DND-41 (cell line): ENCODE data around the gene SLC22A7.

Experiments
- ATAC-seq: fragments of 200-7000 bp; cut with Tn5 transposase; 3 replicates; pipeline ENCODE4 v1.9.1; 2021; ENCODE audit warnings: low read depth; ENCODE audit not compliant: insufficient read depth
- DNase-seq: peaks from one replicate; pipeline ENCODE4 v3.0.0-alpha.2; 2020
- H2AFZ ChIP-seq: 2 replicates; pipeline ENCODE4 v1.6.0; 2012; ENCODE audit warnings: low read depth, low read length
- H3K27ac ChIP-seq: 2 replicates; pipeline ENCODE4 v1.5.1; 2012; ENCODE audit warnings: low read length, inconsistent platforms
- H3K27me3 ChIP-seq: fragments of 200-600 bp; sonication (generic); 2 replicates; pipeline ENCODE4 v1.6.0; 2012; ENCODE audit warnings: low read length, mild to moderate bottlenecking, inconsistent platforms; ENCODE audit not compliant: insufficient read depth, poor library complexity
- H3K36me3 ChIP-seq: 2 replicates; pipeline ENCODE4 v1.5.1; 2012; ENCODE audit warnings: low read length, inconsistent platforms; ENCODE audit not compliant: insufficient read depth
- H3K4me1 ChIP-seq: 2 replicates; pipeline ENCODE4 v1.5.1; 2012; ENCODE audit warnings: mild to moderate bottlenecking, low read length; ENCODE audit not compliant: insufficient read depth
- H3K4me2 ChIP-seq: 2 replicates; pipeline ENCODE4 v1.6.0; 2012; ENCODE audit warnings: mild to moderate bottlenecking, moderate library complexity, low read length, inconsistent platforms; ENCODE audit not compliant: insufficient read depth
- H3K4me3 ChIP-seq, 2 experiments: fragments of 200-600 bp in 1 of 2; shearing (Covaris generic) in 1 of 2; 2 replicates each; pipeline ENCODE4 v1.5.1; 2012 to 2016; ENCODE audit warnings: inconsistent platforms in 2 of 2, low read length in 2 of 2, mild to moderate bottlenecking in 2 of 2, low read depth in 1 of 2, moderate library complexity in 1 of 2
- H3K79me2 ChIP-seq: 2 replicates; pipeline ENCODE4 v1.6.0; 2012; ENCODE audit warnings: low read length, inconsistent platforms; ENCODE audit not compliant: insufficient read depth
- H3K9ac ChIP-seq: 2 replicates; pipeline ENCODE4 v1.6.0; 2012; ENCODE audit warnings: low read depth, mild to moderate bottlenecking, inconsistent platforms, low read length, moderate library complexity
- H3K9me3 ChIP-seq: 2 replicates; pipeline ENCODE4 v1.5.1; 2012; ENCODE audit warnings: low read length, moderate library complexity, mild to moderate bottlenecking, inconsistent platforms; ENCODE audit not compliant: insufficient read depth, severe bottlenecking
- H4K20me1 ChIP-seq: 2 replicates; pipeline ENCODE4 v1.6.0; 2012; ENCODE audit warnings: low read length; ENCODE audit not compliant: insufficient read depth
- CTCF ChIP-seq: IDR thresholded peaks from 2 replicates; pipeline ENCODE4 v1.5.1; 2012; ENCODE audit warnings: borderline replicate concordance, low read length, moderate library complexity, mild to moderate bottlenecking; ENCODE audit not compliant: poor library complexity, severe bottlenecking; ENCODE audit errors: extremely low read depth
- EZH2 ChIP-seq: IDR thresholded peaks from 3 replicates; pipeline ENCODE4 v1.6.1; 2012; ENCODE audit warnings: borderline replicate concordance, low read depth, mild to moderate bottlenecking, moderate library complexity, low read length, inconsistent platforms; ENCODE audit not compliant: severe bottlenecking

Gene SLC22A7

DNA sequence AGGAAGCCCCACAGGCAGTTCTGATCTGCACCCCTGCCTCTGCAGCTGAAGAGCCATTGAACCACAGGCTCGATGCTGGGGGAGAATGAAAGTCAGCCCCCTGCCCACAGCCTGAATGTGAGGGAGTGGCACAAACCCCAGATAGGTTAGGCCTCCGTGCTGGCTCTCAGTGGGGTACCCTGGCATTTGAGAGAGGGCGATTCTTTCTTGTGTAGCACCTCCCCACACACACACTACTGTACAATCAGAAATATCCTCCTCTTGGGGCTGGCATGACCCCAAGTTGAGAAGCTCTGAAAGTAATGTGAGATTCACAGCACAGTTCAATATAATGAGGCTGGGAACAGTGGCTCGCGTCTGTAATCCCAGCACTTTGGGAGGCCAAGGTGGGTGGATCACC is 36.9 kb upstream of the SLC22A7 start:
- Histone ChIP-seq H3K79me2 (no peaks in the 10 kb centered on the region), H3K27me3 (peaks cover 16% of the 10 kb centered on the region), H3K9me3 (no peaks in the 10 kb centered on the region), H3K9ac (no peak overlapping the region), H3K27ac (no peak overlapping the region), H4K20me1 (no peaks in the 10 kb centered on the region), H3K36me3 (no peaks in the 10 kb centered on the region), H3K4me1 (no peaks in the 10 kb centered on the region), H3K4me2 (no peak overlapping the region), H3K4me3 (no peak overlapping the region), H2AFZ (no peak overlapping the region)
- ATAC-seq, result no peak
- DNase-seq, result no peak
- TF ChIP-seq CTCF (no peak), EZH2 (no peak)

DNA sequence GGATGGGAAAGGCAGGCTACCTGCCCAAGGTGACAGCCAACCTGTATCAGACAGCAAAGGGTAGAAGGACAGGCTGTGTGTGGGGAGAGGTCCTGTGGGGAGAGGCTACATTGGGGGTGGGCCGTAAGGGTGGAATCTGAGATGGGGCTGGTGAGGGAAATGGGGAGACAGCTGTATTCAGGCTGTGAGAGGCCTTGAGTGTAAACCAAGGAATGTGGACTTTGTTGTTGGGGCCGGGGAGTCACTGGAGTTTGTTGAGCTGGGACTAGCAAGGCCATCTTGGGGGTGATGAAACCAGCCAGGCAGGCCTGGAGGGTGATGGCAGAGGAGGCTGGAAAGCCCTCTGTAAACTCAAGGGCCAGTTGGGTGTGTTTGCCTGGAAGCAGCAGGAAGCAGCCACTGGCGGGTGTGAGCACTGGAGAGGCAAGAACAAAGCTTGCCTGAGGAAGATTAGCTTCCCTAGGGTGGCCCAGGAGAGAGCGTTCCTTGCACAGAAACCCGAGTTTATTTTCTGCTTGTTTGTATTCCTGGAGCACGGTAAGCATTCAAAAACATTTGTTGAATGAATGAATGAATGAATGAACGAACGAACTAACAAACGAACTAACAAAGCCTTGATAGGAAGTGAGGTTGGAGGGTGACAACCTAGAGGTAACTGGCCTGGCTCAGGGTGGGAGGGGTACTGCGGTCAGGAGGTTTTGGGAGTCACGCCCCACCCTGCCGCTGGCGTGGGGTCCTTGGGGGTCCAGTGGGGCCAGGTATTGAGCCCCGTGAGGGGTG is 35.9 kb upstream of the SLC22A7 start:
- Histone ChIP-seq H2AFZ (no peak overlapping the region), H3K9ac (no peak overlapping the region), H3K79me2 (no peaks in the 10 kb centered on the region), H3K4me3 (no peak overlapping the region), H4K20me1 (no peaks in the 10 kb centered on the region), H3K27me3 (peaks cover 13% of the 10 kb centered on the region), H3K27ac (no peak overlapping the region), H3K4me1 (no peaks in the 10 kb centered on the region), H3K36me3 (no peaks in the 10 kb centered on the region), H3K4me2 (no peak overlapping the region), H3K9me3 (no peaks in the 10 kb centered on the region)
- TF ChIP-seq EZH2, result no peak
- TF ChIP-seq CTCF, result no peak
- ATAC-seq (no peak), DNase-seq (no peak)

- H3K9ac ChIP-seq, result no peak overlapping the region
- ATAC-seq (no peak), DNase-seq (no peak)
- H3K36me3 ChIP-seq, result no peaks in the 10 kb centered on the region
- no peaks in the 10 kb centered on the region for H4K20me1 ChIP-seq
- no peak for TF ChIP-seq CTCF
- TF ChIP-seq EZH2, result no peak
- peaks cover 15% of the 10 kb centered on the region for H3K27me3 ChIP-seq
- no peaks in the 10 kb centered on the region for H3K79me2 ChIP-seq
- H3K4me3 ChIP-seq, result no peak overlapping the region
- no peaks in the 10 kb centered on the region for H3K9me3 ChIP-seq
- no peaks in the 10 kb centered on the region for H3K4me1 ChIP-seq
- H2AFZ ChIP-seq, result peak overlapping the region; percentile 10; the same call in 1 of the 2 replicates
- H3K27ac ChIP-seq, result no peak overlapping the region
- H3K4me2 ChIP-seq, result no peak overlapping the region
These were observed 35.2 kb upstream of the SLC22A7 start for GRCh38 chr6:43262780-43263313.
